ENCODE data around the gene GPR153. TPM values are rescaled to one million over a fixed set of nuclear protein-coding genes. Genes with fewer than 3 reads are reported as not detected.
A peak's percentile ranks its signal among the peaks of the same experiment; 100 is the strongest.

The GPR153 gene
- total RNA-seq, 4 donors from 2014 or later = 5.6 to 12.3 (median 10.2) TPM

DNA sequence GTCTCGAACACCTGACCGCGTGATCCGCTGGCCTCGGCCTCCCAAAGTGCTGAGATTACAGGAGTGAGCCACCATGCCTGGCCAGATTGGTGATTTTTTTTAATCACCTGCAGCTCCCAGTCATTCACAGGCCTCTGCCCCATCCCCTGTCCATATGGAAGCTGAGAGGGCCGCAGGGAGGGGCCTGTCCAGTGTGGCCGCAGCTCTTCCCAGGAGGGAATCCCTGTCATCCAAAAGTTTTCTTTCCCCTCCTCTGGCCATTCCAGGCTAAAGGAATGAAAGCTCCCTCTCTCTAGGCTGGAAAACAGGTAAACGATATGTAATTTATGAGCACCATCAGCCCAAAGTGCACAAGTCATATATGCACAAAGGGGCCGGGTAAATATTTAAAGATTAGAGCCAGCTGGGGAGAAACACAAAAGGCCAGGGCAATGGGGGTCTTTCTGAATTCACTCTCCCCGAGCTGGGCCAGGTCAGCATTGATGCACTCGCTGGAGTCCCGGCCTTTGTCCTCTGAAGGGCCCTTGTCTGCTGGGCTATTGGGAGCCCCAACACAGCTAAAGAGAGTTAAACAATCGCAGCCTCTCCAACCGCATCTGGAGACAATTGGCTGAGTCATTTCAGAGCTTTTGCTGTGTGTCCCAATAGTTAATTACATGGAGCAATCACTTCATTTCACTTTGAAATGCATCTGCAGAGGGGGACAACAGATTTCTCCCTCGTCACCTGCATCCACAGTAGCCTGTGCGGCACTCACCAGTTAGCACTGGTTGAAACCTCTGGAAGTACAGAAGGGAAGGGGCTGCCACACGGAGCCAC, 20.7 kb downstream of the GPR153 start:
- intact Hi-C loops (cut with DNase I) = loop anchor here (10.0 kb wide), 1 partner anchor 195 kb away; the partner anchor contains the start of gene KCNAB2

DNA sequence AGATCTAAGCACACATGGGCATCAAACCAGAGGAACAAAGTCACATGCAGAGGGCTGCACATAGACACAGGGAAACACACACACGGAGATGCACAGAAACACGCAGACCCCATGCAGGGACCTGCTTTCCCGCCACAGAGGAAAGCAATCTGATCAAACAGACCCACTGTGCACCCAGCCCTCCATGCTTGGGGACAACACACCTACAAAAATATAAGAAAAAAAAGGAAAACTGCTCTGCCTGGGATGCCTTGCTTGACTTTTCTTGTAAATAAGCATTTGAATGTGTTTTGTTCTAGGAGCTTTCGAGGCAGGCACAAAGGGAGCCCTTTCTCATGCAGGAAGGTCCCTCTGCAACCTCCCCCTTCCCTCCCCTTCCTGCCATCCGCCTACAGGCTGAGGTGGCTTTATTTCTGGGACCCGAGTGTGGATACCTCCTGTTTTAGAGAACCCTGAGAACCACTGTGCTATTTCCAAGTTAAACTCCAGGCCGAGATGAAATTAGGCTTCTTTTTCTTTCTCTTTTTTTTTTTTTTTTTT, 21.6 kb downstream of the GPR153 start:
- Histone ChIP-seq H3K4me1 (peaks cover 11 to 36% (median 18%) of the 10 kb centered on the region in 3 donors), H3K27me3 (peaks cover 25 to 60% (median 33%) of the 10 kb centered on the region in 4 donors), H3K9me3 (no peaks in the 10 kb centered on the region), H3K36me3 (peaks cover 0 to 1% (median 0%) of the 10 kb centered on the region in 3 donors), H3K4me3 (no peak overlapping the region), H3K27ac (no peak overlapping the region)
- WGBS, 2 donors = 35 to 52% methylated on average over 7 of the region's 7 CpGs
- TF ChIP-seq, protein P1, sequence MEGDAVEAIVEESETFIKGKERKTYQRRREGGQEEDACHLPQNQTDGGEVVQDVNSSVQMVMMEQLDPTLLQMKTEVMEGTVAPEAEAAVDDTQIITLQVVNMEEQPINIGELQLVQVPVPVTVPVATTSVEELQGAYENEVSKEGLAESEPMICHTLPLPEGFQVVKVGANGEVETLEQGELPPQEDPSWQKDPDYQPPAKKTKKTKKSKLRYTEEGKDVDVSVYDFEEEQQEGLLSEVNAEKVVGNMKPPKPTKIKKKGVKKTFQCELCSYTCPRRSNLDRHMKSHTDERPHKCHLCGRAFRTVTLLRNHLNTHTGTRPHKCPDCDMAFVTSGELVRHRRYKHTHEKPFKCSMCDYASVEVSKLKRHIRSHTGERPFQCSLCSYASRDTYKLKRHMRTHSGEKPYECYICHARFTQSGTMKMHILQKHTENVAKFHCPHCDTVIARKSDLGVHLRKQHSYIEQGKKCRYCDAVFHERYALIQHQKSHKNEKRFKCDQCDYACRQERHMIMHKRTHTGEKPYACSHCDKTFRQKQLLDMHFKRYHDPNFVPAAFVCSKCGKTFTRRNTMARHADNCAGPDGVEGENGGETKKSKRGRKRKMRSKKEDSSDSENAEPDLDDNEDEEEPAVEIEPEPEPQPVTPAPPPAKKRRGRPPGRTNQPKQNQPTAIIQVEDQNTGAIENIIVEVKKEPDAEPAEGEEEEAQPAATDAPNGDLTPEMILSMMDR (IDR thresholded peaks at IDR 0.05) = no peak
- TF ChIP-seq POLR2A (IDR thresholded peaks at IDR 0.05) = no peak
- intact Hi-C loops (cut with DNase I) = no loop called here
- no peak for DNase-seq

More for the DNA sequence above, 20.7 kb downstream of the GPR153 start:
- H3K4me3 ChIP-seq = no peak overlapping the region
- 52 to 64% methylated on average over 8 to 16 of the region's 17 CpGs for WGBS, 2 donors
- no peaks in the 10 kb centered on the region for H3K36me3 ChIP-seq
- peaks cover 25 to 69% (median 36%) of the 10 kb centered on the region in 4 donors for H3K27me3 ChIP-seq
- no peak overlapping the region for H3K27ac ChIP-seq
- TF ChIP-seq POLR2A (IDR thresholded peaks at IDR 0.05) = no peak
- TF ChIP-seq, protein P1 (IDR thresholded peaks at IDR 0.05) = no peak
- H3K4me1 ChIP-seq = peaks cover 5 to 34% (median 18%) of the 10 kb centered on the region in 3 donors
- DNase-seq = no peak
- no peaks in the 10 kb centered on the region for H3K9me3 ChIP-seq

DNA sequence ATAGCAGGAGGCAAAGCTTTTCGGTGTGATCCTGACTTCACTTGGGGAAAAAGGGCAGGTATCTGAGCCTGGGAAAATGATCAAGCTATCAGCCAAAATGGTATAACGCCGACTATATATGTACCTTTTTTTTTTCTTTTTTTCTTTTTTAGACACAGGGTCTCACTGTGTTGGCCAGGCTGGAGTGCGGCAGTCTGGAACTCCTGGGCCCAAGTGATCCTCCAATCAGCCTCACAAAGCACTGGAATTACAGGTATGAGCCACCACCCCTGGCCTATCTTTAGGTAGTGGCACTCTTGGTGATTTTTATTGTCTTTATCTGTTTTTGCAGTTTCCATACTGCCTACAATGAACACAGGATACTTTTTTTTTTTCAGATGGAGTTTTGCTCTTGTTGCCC, 23.8 kb downstream of the GPR153 start:
- peaks cover 0 to 23% (median 9%) of the 10 kb centered on the region in 3 donors for H3K36me3 ChIP-seq
- 83 to 86% methylated on average over 4 of the region's 4 CpGs for WGBS, 2 donors
- no peaks in the 10 kb centered on the region for H3K9me3 ChIP-seq
- TF ChIP-seq, protein P1 (IDR thresholded peaks at IDR 0.05) = no peak
- no peak for TF ChIP-seq POLR2A (IDR thresholded peaks at IDR 0.05)
- DNase-seq = no peak
- no peak overlapping the region for H3K27ac ChIP-seq
- H3K4me1 ChIP-seq = peaks cover 14 to 32% (median 15%) of the 10 kb centered on the region in 3 donors
- peaks cover 5 to 38% (median 15%) of the 10 kb centered on the region in 4 donors for H3K27me3 ChIP-seq
- no peak overlapping the region for H3K4me3 ChIP-seq
- intact Hi-C loops (cut with DNase I) = no loop called here

DNA sequence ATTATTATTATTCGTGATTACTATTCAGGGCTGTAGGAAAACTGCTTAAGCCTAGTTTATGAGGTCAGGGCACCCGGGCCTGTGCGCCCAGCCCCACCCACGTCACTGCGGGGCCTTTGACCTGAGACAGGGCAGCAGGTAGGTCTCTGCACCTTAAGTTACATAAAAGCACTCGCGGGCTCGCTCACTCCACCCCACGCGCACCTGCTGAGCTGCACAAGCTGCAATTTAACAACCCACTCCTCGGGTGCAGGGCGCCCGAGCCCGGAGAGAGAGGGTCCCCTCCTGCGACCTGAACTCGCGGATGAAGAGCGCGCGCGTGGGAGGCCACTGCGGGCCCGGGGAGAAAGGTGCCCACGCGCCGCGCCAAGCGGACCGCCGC, 25.6 kb downstream of the GPR153 start:
- intact Hi-C loops (cut with DNase I) = no loop called here
- H3K27me3 ChIP-seq = peaks cover 0 to 20% (median 2%) of the 10 kb centered on the region in 4 donors
- H3K36me3 ChIP-seq = peaks cover 0 to 41% (median 9%) of the 10 kb centered on the region in 3 donors
- TF ChIP-seq, protein P1 (IDR thresholded peaks at IDR 0.05) = no peak
- no peak for TF ChIP-seq POLR2A (IDR thresholded peaks at IDR 0.05)
- H3K9me3 ChIP-seq = no peaks in the 10 kb centered on the region
- H3K4me3 ChIP-seq = peak overlapping the region; percentile 67 to 93 (median 86)
- WGBS, 2 donors = 0% methylated on average over 3 to 4 of the region's 30 CpGs
- DNase-seq = no peak
- H3K27ac ChIP-seq = peak overlapping the region; percentile 33 to 91 (median 80)
- H3K4me1 ChIP-seq = peaks cover 10 to 21% (median 10%) of the 10 kb centered on the region in 3 donors
